Measurements from ENCODE around the gene INSYN2B.

INSYN2B gene

DNA sequence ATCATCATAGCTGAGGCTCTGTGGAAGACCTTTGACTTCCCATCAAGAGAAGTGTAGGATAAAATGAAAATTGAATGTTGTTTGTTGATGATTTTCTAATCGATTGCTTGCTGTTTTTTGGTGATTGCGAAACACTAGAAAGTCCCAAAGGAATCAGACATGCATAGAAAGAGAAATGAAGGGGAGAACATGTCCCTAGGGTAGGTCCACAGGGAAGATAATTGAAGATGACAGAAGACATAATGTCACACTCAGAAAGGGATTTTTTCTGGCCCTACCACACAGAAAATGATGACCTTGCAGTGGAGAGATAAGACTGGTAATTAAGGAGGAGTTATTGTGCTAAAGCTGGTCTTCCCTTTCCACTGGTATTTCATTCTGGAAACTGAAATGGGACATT, 62.8 kb downstream of the INSYN2B start:
- no peak for DNase-seq (ENCODE audit: extremely low read depth, low read depth)
- TF ChIP-seq CTCF (IDR thresholded peaks at IDR 0.05; ENCODE audit: low read depth, low read length, missing control alignments) = no peak
- no peak overlapping the region for H3K4me3 ChIP-seq (replicated peaks; ENCODE audit: low read depth, low read length)

DNA sequence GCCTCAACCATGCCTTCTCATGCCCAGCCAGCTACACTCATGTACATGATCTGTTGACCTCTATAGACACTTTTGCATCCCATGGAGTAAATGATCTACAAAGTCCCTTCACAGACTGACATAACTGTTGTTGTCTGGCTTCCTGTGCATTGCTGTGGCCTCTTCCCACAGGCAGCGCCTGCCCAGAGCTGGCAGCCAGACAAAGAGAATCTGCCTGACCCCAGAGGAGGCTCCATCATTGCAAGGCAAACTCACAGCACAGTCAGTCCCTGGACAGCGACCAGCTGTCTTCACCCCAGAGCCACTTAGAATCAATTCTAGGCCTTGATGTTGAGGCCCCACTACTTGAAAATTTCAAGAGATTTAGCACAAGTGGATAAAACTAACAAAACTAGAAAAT, 65.5 kb downstream of the INSYN2B start:
- TF ChIP-seq CTCF (IDR thresholded peaks at IDR 0.05; ENCODE audit: low read depth, low read length, missing control alignments) = no peak
- no peak for DNase-seq (ENCODE audit: extremely low read depth, low read depth)
- no peak overlapping the region for H3K4me3 ChIP-seq (replicated peaks; ENCODE audit: low read depth, low read length)

DNA sequence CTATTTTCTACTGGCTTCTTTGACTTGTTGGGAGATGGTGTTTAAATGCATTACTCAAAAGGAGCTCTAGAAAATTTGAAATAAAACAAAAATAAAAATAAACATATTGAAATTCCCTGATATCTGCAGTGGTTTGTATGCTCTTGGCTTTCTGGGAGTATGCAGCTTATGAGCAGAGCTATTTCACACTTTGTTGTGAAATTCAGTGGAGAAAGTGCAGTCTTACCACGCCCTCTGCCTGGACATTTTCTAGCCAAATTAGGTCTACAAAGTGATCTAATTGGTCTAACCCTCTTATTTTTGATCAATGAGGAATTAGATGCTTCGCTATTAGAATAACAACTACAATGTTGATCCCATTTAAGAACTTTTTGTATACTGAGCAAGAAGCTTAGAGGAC, 66.8 kb downstream of the INSYN2B start:
- no peak for DNase-seq (ENCODE audit: extremely low read depth, low read depth)
- H3K4me3 ChIP-seq (replicated peaks; ENCODE audit: low read depth, low read length) = no peak overlapping the region
- no peak for TF ChIP-seq CTCF (IDR thresholded peaks at IDR 0.05; ENCODE audit: low read depth, low read length, missing control alignments)

- no peak for TF ChIP-seq CTCF (IDR thresholded peaks at IDR 0.05; ENCODE audit: low read depth, low read length, missing control alignments)
- H3K4me3 ChIP-seq (replicated peaks; ENCODE audit: low read depth, low read length) = no peak overlapping the region
- DNase-seq (ENCODE audit: extremely low read depth, low read depth) = no peak
These were observed 68.7 kb downstream of the INSYN2B start for GRCh38 chr5:169911448-169912212.

DNA sequence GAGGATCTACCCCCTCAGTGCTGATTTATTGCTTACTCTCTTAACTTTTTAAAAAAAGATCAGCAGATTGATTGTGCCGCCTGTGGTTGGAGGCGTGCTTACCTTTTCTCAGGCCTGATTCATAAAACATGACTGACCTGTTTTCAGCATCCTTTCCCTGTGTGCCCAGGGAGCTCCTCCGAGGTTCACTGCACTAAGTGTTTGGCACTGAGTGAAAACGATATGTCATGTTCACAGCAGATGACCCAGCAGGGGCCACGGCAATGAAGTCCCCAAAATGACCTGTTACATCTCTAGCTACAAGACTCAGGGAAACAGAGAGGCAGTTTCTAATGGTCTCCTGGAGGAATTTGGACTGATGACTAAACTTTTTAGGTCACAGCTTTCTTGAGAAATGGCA, 69.9 kb downstream of the INSYN2B start:
- DNase-seq (ENCODE audit: extremely low read depth, low read depth) = no peak
- no peak overlapping the region for H3K4me3 ChIP-seq (replicated peaks; ENCODE audit: low read depth, low read length)
- no peak for TF ChIP-seq CTCF (IDR thresholded peaks at IDR 0.05; ENCODE audit: low read depth, low read length, missing control alignments)

DNA sequence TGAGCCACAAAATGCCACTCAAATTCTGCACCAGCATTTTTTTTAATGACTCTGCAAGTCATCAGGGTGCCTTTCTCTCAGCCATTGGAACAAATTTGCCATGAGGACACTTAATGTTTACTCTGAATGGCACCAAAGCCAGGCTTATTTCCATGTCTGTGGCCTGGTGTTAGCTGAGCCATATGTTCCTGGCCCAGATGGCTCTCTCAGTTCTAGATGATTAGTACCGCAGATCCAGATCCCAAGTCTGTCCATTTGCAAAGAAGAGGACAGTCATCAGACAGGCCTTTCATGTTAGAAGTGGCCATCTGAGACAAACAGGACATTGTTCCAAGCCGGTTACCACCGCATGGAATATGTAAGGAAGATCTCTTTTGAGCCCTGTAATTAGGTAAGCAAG, 70.3 kb downstream of the INSYN2B start:
- no peak for TF ChIP-seq CTCF (IDR thresholded peaks at IDR 0.05; ENCODE audit: low read depth, low read length, missing control alignments)
- no peak for DNase-seq (ENCODE audit: extremely low read depth, low read depth)
- H3K4me3 ChIP-seq (replicated peaks; ENCODE audit: low read depth, low read length) = no peak overlapping the region

DNA sequence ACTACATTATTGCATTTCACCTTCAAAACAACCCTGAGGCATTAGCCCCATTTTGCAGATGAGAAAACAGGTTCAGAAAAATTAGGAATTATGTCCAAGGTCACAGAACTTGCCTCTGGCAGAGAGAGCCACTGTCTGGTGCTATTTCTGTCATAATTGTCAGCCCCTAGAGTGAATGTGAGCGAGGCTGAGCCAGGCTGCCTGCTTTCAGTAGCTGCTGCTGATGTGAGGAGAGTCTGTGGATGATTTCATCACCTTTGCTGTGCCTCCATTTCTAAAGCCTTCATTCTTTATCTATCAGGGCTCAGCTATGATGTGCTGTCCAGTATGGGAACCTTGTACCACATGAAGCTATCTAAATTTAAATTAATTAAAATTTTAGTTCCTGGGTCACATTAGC, 71.4 kb downstream of the INSYN2B start:
- DNase-seq (ENCODE audit: extremely low read depth, low read depth) = no peak
- no peak overlapping the region for H3K4me3 ChIP-seq (replicated peaks; ENCODE audit: low read depth, low read length)
- TF ChIP-seq CTCF (IDR thresholded peaks at IDR 0.05; ENCODE audit: low read depth, low read length, missing control alignments) = no peak
